ENCODE data around the gene CRISP1.
"Not testable (repeated sequence)": the region's sequence is repeated elsewhere in the genome, so short reads cannot be mapped to it uniquely, and the experiment has no call there.

The CRISP1 gene

GRCh38 chr6:49866485-49866943 is at the start of gene CRISP1:
TSS of gene CRISP1 (minus strand) at chr6:49866535. CDS start at chr6:49857400, 9,135 bp downstream.
- peaks cover 10% of the 10 kb centered on the region for H3K9me3 Mint-ChIP-seq
- ATAC-seq (ENCODE audit: low read depth) (no peak), DNase-seq (ENCODE audit: low spot score in 2 of 2) (no peak)
- H3K4me1 Mint-ChIP-seq, result no peaks in the 10 kb centered on the region
- H3K4me3 Mint-ChIP-seq, result no peak within 1 kb of the TSS
- no peaks in the 10 kb centered on the region for H3K36me3 Mint-ChIP-seq
- no peaks in the 10 kb centered on the region for H3K27me3 Mint-ChIP-seq
- H3K27ac Mint-ChIP-seq, result no peak within 1 kb of the TSS

GRCh38 chr6:49915035-49915434 is 48.7 kb upstream of the CRISP1 start:
- DNase-seq (ENCODE audit: low spot score in 2 of 2) (no peak), ATAC-seq (ENCODE audit: low read depth) (no peak)
- H3K9me3 Mint-ChIP-seq, result peaks cover 2% of the 10 kb centered on the region
- no peaks in the 10 kb centered on the region for H3K36me3 Mint-ChIP-seq
- H3K4me3 Mint-ChIP-seq, result no peak overlapping the region
- no peak overlapping the region for H3K27ac Mint-ChIP-seq
- H3K4me1 Mint-ChIP-seq, result no peaks in the 10 kb centered on the region
- H3K27me3 Mint-ChIP-seq, result no peaks in the 10 kb centered on the region

- no peak for ATAC-seq (ENCODE audit: low read depth)
- no peak for DNase-seq (ENCODE audit: low spot score in 2 of 2)
- Mint-ChIP-seq H3K4me3 (no peak overlapping the region), H3K27me3 (no peaks in the 10 kb centered on the region), H3K9me3 (peaks cover 2% of the 10 kb centered on the region), H3K4me1 (no peaks in the 10 kb centered on the region), H3K36me3 (no peaks in the 10 kb centered on the region), H3K27ac (no peak overlapping the region)
These were observed 47.5 kb upstream of the CRISP1 start for GRCh38 chr6:49913636-49914375.

- peaks cover 2% of the 10 kb centered on the region for H3K9me3 Mint-ChIP-seq
- H3K4me1 Mint-ChIP-seq, result no peaks in the 10 kb centered on the region
- H3K4me3 Mint-ChIP-seq, result no peak overlapping the region
- H3K27me3 Mint-ChIP-seq, result no peaks in the 10 kb centered on the region
- DNase-seq (ENCODE audit: low spot score in 2 of 2), result no peak
- H3K27ac Mint-ChIP-seq, result no peak overlapping the region
- ATAC-seq (ENCODE audit: low read depth), result no peak
- no peaks in the 10 kb centered on the region for H3K36me3 Mint-ChIP-seq
These were observed 45.9 kb upstream of the CRISP1 start for GRCh38 chr6:49912196-49912595.

GRCh38 chr6:49911252-49911651 is 44.9 kb upstream of the CRISP1 start:
- no peaks in the 10 kb centered on the region for H3K36me3 Mint-ChIP-seq
- DNase-seq (ENCODE audit: low spot score in 2 of 2) (no peak), ATAC-seq (ENCODE audit: low read depth) (no peak)
- peaks cover 2% of the 10 kb centered on the region for H3K9me3 Mint-ChIP-seq
- H3K4me3 Mint-ChIP-seq, result no peak overlapping the region
- no peaks in the 10 kb centered on the region for H3K27me3 Mint-ChIP-seq
- H3K27ac Mint-ChIP-seq, result no peak overlapping the region
- no peaks in the 10 kb centered on the region for H3K4me1 Mint-ChIP-seq

- no peak for ATAC-seq (ENCODE audit: low read depth)
- H3K4me3 Mint-ChIP-seq, result no peak overlapping the region
- H3K27me3 Mint-ChIP-seq, result no peaks in the 10 kb centered on the region
These were observed 43.2 kb upstream of the CRISP1 start for GRCh38 chr6:49909563-49909962.

GRCh38 chr6:49906526-49906925 is 40.2 kb upstream of the CRISP1 start:
- Mint-ChIP-seq H3K4me1 (no peaks in the 10 kb centered on the region), H3K27ac (no peak overlapping the region), H3K36me3 (no peaks in the 10 kb centered on the region), H3K4me3 (no peak overlapping the region), H3K9me3 (no peaks in the 10 kb centered on the region), H3K27me3 (no peaks in the 10 kb centered on the region)
- ATAC-seq (ENCODE audit: low read depth) (no peak), DNase-seq (ENCODE audit: low spot score in 2 of 2) (no peak)

More at GRCh38 chr6:49909563-49909962, 43.2 kb upstream of the CRISP1 start:
- H3K9me3 Mint-ChIP-seq, result peaks cover 2% of the 10 kb centered on the region
- no peaks in the 10 kb centered on the region for H3K4me1 Mint-ChIP-seq
- H3K27ac Mint-ChIP-seq, result no peak overlapping the region
- H3K36me3 Mint-ChIP-seq, result no peaks in the 10 kb centered on the region
- no peak for DNase-seq (ENCODE audit: low spot score in 2 of 2)

- Mint-ChIP-seq H3K9me3 (no peaks in the 10 kb centered on the region), H3K36me3 (no peaks in the 10 kb centered on the region), H3K4me1 (no peaks in the 10 kb centered on the region), H3K4me3 (no peak overlapping the region), H3K27me3 (no peaks in the 10 kb centered on the region), H3K27ac (no peak overlapping the region)
- DNase-seq (ENCODE audit: low spot score in 2 of 2) (no peak), ATAC-seq (ENCODE audit: low read depth) (no peak)
These were observed 39.0 kb upstream of the CRISP1 start for GRCh38 chr6:49905296-49905695.

GRCh38 chr6:49902856-49903255 is 36.5 kb upstream of the CRISP1 start:
- Mint-ChIP-seq H3K4me1 (no peaks in the 10 kb centered on the region), H3K27me3 (no peaks in the 10 kb centered on the region), H3K36me3 (no peaks in the 10 kb centered on the region), H3K4me3 (no peak overlapping the region), H3K27ac (no peak overlapping the region), H3K9me3 (no peaks in the 10 kb centered on the region)
- DNase-seq (ENCODE audit: low spot score in 2 of 2) (no peak), ATAC-seq (ENCODE audit: low read depth) (no peak)

- Mint-ChIP-seq H3K27ac (no peak overlapping the region), H3K9me3 (peaks cover 11% of the 10 kb centered on the region), H3K4me1 (no peaks in the 10 kb centered on the region), H3K27me3 (no peaks in the 10 kb centered on the region), H3K4me3 (no peak overlapping the region), H3K36me3 (no peaks in the 10 kb centered on the region)
- ATAC-seq (ENCODE audit: low read depth) (no peak), DNase-seq (ENCODE audit: low spot score in 2 of 2) (no peak)
These were observed 32.7 kb upstream of the CRISP1 start for GRCh38 chr6:49898904-49899566.

GRCh38 chr6:49895553-49895952 is 29.2 kb upstream of the CRISP1 start:
- ATAC-seq (ENCODE audit: low read depth); H3K4me1 Mint-ChIP-seq; H3K4me3 Mint-ChIP-seq; DNase-seq (ENCODE audit: low spot score in 2 of 2); H3K27ac Mint-ChIP-seq; H3K36me3 Mint-ChIP-seq; H3K27me3 Mint-ChIP-seq: not testable (repeated sequence)
- H3K9me3 Mint-ChIP-seq, result peaks cover 13% of the 10 kb centered on the region

- Mint-ChIP-seq H3K9me3 (peaks cover 15% of the 10 kb centered on the region), H3K36me3 (no peaks in the 10 kb centered on the region), H3K4me1 (no peaks in the 10 kb centered on the region), H3K27me3 (no peaks in the 10 kb centered on the region), H3K4me3 (no peak overlapping the region), H3K27ac (no peak overlapping the region)
- no peak for DNase-seq (ENCODE audit: low spot score in 2 of 2)
- no peak for ATAC-seq (ENCODE audit: low read depth)
These were observed 25.9 kb upstream of the CRISP1 start for GRCh38 chr6:49892280-49892679.

- Mint-ChIP-seq H3K27me3 (no peaks in the 10 kb centered on the region), H3K4me3 (no peak overlapping the region), H3K36me3 (no peaks in the 10 kb centered on the region), H3K4me1 (no peaks in the 10 kb centered on the region), H3K9me3 (peaks cover 14% of the 10 kb centered on the region), H3K27ac (no peak overlapping the region)
- ATAC-seq (ENCODE audit: low read depth), result no peak
- no peak for DNase-seq (ENCODE audit: low spot score in 2 of 2)
These were observed 24.7 kb upstream of the CRISP1 start for GRCh38 chr6:49890988-49891387.

GRCh38 chr6:49888742-49889431 is 22.6 kb upstream of the CRISP1 start:
- no peak overlapping the region for H3K4me3 Mint-ChIP-seq
- no peak overlapping the region for H3K27ac Mint-ChIP-seq
- peaks cover 9% of the 10 kb centered on the region for H3K9me3 Mint-ChIP-seq
- no peak for ATAC-seq (ENCODE audit: low read depth)
- no peaks in the 10 kb centered on the region for H3K36me3 Mint-ChIP-seq
- no peaks in the 10 kb centered on the region for H3K27me3 Mint-ChIP-seq
- DNase-seq (ENCODE audit: low spot score in 2 of 2), result no peak
- H3K4me1 Mint-ChIP-seq, result no peaks in the 10 kb centered on the region
